WTC11 (cell line): ENCODE data around the gene TIPARP. TPM values are rescaled to one million over a fixed set of nuclear protein-coding genes. Genes with fewer than 3 reads are reported as not detected.

Source experiments
- ATAC-seq: fragments of 200-7000 bp; cut with Tn5 transposase; 2 replicates; pipeline ENCODE4 v1.10.0; 2021; ENCODE audit warnings: mild to moderate bottlenecking, moderate library complexity
- CTCF ChIA-PET: fragments of 300-600 bp; sonication (Branson Sonifier 250); formaldehyde crosslinking; loops from one replicate; lab custom pipeline; 2021; ENCODE audit warnings: antibody characterized with exemption; lab: Charles Lee
- POLR2A ChIA-PET: fragments of 350-600 bp; sonication (Branson Sonifier 250); formaldehyde crosslinking; loops from one replicate; lab custom pipeline; 2021; ENCODE audit warnings: antibody characterized with exemption; lab: Charles Lee
- DNase-seq: peaks from one replicate; pipeline ENCODE4 v3.0.0; 2021; ENCODE audit warnings: low spot score
- H3K27ac Mint-ChIP-seq: 2 replicates; pipeline ENCODE4 v1.8.0; 2021; ENCODE audit warnings: mixed read lengths
- H3K27me3 Mint-ChIP-seq: 2 replicates; pipeline ENCODE4 v1.8.0; 2021; ENCODE audit warnings: low read depth, mild to moderate bottlenecking, moderate library complexity, mixed read lengths
- H3K36me3 Mint-ChIP-seq: 2 replicates; pipeline ENCODE4 v1.8.0; 2021; ENCODE audit warnings: mixed read lengths
- H3K4me1 Mint-ChIP-seq: 2 replicates; pipeline ENCODE4 v1.8.0; 2022; ENCODE audit warnings: mixed read lengths
- H3K4me3 Mint-ChIP-seq: 2 replicates; pipeline ENCODE4 v1.8.0; 2021; ENCODE audit warnings: mild to moderate bottlenecking, moderate library complexity, mixed read lengths
- H3K9me3 Mint-ChIP-seq: 2 replicates; pipeline ENCODE4 v1.8.0; 2021; ENCODE audit warnings: mixed read lengths
- ATF3 ChIP-seq: sonication (generic); formaldehyde crosslinking; conservative IDR thresholded peaks from 2 replicates; pipeline ENCODE4 v1.8.1; 2022; ENCODE audit warnings: mild to moderate bottlenecking, missing genetic modification reagents
- CDX4 ChIP-seq: fragments of 250-450 bp; sonication (Bioruptor Pico); IDR thresholded peaks from 2 replicates; pipeline ENCODE4 v1.9.0; 2021; ENCODE audit warnings: moderate library complexity, mild to moderate bottlenecking, inconsistent platforms, borderline replicate concordance
- FOXJ3 ChIP-seq: sonication (generic); formaldehyde crosslinking; IDR thresholded peaks from 2 replicates; pipeline ENCODE4 v1.9.0; 2021; ENCODE audit warnings: missing genetic modification reagents, mild to moderate bottlenecking, borderline replicate concordance
- FOXK1 ChIP-seq: sonication (generic); formaldehyde crosslinking; IDR thresholded peaks from 2 replicates; pipeline ENCODE4 v1.8.0; 2022; ENCODE audit warnings: mild to moderate bottlenecking, moderate library complexity, missing genetic modification reagents
- HMGA2 ChIP-seq: fragments of 250-450 bp; sonication (Bioruptor Pico); IDR thresholded peaks from 2 replicates; pipeline ENCODE4 v1.4.0; 2021; ENCODE audit warnings: mild to moderate bottlenecking, moderate library complexity
- NR1H2 ChIP-seq: sonication (generic); formaldehyde crosslinking; IDR thresholded peaks from 2 replicates; pipeline ENCODE4 v1.9.0; 2021; ENCODE audit warnings: mild to moderate bottlenecking, moderate library complexity, missing genetic modification reagents
- PREB ChIP-seq: sonication (generic); formaldehyde crosslinking; IDR thresholded peaks from 2 replicates; pipeline ENCODE4 v1.8.1; 2022; ENCODE audit warnings: mild to moderate bottlenecking, missing genetic modification reagents, moderate library complexity, borderline replicate concordance
- SMAD3 ChIP-seq: sonication (generic); formaldehyde crosslinking; IDR thresholded peaks from 2 replicates; pipeline ENCODE4 v1.8.0; 2022; ENCODE audit warnings: missing genetic modification reagents, mild to moderate bottlenecking, borderline replicate concordance
- SMAD4 ChIP-seq: sonication (generic); formaldehyde crosslinking; IDR thresholded peaks from 2 replicates; pipeline ENCODE4 v1.8.0; 2022; ENCODE audit warnings: mild to moderate bottlenecking, missing genetic modification reagents
- ZBTB21 ChIP-seq: sonication (generic); formaldehyde crosslinking; IDR thresholded peaks from 2 replicates; pipeline ENCODE4 v1.8.1; 2023; ENCODE audit warnings: mild to moderate bottlenecking, missing genetic modification reagents, borderline replicate concordance
- ZBTB43 ChIP-seq: sonication (generic); formaldehyde crosslinking; IDR thresholded peaks from 2 replicates; pipeline ENCODE4 v1.8.1; 2023; ENCODE audit warnings: mild to moderate bottlenecking, missing genetic modification reagents
- ZNF423 ChIP-seq: fragments of 250-450 bp; sonication (Bioruptor Pico); IDR thresholded peaks from 2 replicates; pipeline ENCODE4 v2.1.2; 2022; ENCODE audit warnings: mild to moderate bottlenecking, moderate library complexity
- ZNF425 ChIP-seq: fragments of 250-450 bp; sonication (Bioruptor Pico); conservative IDR thresholded peaks from 2 replicates; pipeline ENCODE4 v1.9.0; 2021; ENCODE audit warnings: mild to moderate bottlenecking
- ZNF532 ChIP-seq: fragments of 250-450 bp; sonication (Bioruptor Pico); IDR thresholded peaks from 2 replicates; pipeline ENCODE4 v1.9.0; 2021; ENCODE audit warnings: mild to moderate bottlenecking, borderline replicate concordance
- total RNA-seq: library from RNA; stranded (reverse); gene quantifications from 3 replicates; pipeline ENCODE4 v1.2.3, GENCODE V29; 2021
- TF ChIP-seq, protein P1 (sequence below): sonication (generic); formaldehyde crosslinking; IDR thresholded peaks from 2 replicates; pipeline ENCODE4 v1.8.1; 2023; ENCODE audit warnings: mild to moderate bottlenecking, moderate library complexity, missing genetic modification reagents
- TF ChIP-seq, protein P2 (sequence below): sonication (generic); formaldehyde crosslinking; IDR thresholded peaks from 2 replicates; pipeline ENCODE4 v1.8.0; 2022; ENCODE audit warnings: mild to moderate bottlenecking, missing genetic modification reagents

Gene TIPARP
- total RNA-seq, 1 experiment from 2014 or later: 5.6 TPM

DNA sequence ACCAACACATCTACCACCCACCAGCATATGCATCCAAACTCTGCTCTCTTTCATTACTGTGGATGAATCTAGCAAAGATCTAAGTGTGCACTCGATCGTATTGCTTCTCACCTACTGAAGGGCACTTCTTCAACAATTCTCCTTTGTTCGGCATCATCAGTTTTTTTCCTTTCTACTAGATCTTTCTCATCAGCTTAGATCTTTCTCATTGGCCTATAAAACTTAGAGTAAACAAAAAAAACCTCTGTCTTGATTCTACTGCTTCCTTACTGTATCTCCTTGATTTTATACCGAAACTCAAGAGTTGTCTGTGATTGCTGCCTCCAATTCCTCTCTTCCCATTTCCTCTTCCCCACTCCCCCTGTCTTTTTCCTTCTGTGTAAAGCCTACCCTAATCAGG lies 36.1 kb upstream of the TIPARP start:
- Mint-ChIP-seq H3K4me1 (peaks cover 9% of the 10 kb centered on the region), H3K4me3 (no peak overlapping the region), H3K36me3 (no peaks in the 10 kb centered on the region), H3K9me3 (no peaks in the 10 kb centered on the region), H3K27ac (no peak overlapping the region), H3K27me3 (no peaks in the 10 kb centered on the region)
- DNase-seq: no peak
- ATAC-seq: no peak
- ChIA-PET CTCF (no interaction called here), POLR2A (no interaction called here)
- TF ChIP-seq HMGA2 (CRISPR knock-in tag) (no peak), FOXJ3 (CRISPR knock-in tag) (no peak), ZNF423 (no peak), NR1H2 (CRISPR knock-in tag) (no peak), FOXK1 (CRISPR knock-in tag) (no peak), ATF3 (CRISPR knock-in tag) (no peak), SMAD3 (CRISPR knock-in tag) (no peak), CDX4 (CRISPR knock-in tag) (no peak), SMAD4 (CRISPR knock-in tag) (no peak), ZNF425 (CRISPR knock-in tag) (no peak), ZBTB21 (CRISPR knock-in tag) (no peak), ZBTB43 (CRISPR knock-in tag) (no peak), PREB (CRISPR knock-in tag) (no peak), ZNF532 (no peak)
- TF ChIP-seq, protein P1, sequence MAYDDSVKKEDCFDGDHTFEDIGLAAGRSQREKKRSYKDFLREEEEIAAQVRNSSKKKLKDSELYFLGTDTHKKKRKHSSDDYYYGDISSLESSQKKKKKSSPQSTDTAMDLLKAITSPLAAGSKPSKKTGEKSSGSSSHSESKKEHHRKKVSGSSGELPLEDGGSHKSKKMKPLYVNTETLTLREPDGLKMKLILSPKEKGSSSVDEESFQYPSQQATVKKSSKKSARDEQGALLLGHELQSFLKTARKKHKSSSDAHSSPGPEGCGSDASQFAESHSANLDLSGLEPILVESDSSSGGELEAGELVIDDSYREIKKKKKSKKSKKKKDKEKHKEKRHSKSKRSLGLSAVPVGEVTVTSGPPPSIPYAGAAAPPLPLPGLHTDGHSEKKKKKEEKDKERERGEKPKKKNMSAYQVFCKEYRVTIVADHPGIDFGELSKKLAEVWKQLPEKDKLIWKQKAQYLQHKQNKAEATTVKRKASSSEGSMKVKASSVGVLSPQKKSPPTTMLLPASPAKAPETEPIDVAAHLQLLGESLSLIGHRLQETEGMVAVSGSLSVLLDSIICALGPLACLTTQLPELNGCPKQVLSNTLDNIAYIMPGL (CRISPR knock-in tag): no peak
- TF ChIP-seq, protein P2, sequence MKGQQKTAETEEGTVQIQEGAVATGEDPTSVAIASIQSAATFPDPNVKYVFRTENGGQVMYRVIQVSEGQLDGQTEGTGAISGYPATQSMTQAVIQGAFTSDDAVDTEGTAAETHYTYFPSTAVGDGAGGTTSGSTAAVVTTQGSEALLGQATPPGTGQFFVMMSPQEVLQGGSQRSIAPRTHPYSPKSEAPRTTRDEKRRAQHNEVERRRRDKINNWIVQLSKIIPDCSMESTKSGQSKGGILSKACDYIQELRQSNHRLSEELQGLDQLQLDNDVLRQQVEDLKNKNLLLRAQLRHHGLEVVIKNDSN (CRISPR knock-in tag): no peak
